HG03565 (cell line): ENCODE data around the gene KRT14.

Experiments
- ATAC-seq: cut with Tn5 transposase; IDR thresholded peaks from one replicate; pipeline ENCODE4 v1.9.1; 2021; ENCODE audit warnings: mild to moderate bottlenecking, moderate library complexity; ENCODE audit not compliant: unreplicated experiment

KRT14 gene

DNA sequence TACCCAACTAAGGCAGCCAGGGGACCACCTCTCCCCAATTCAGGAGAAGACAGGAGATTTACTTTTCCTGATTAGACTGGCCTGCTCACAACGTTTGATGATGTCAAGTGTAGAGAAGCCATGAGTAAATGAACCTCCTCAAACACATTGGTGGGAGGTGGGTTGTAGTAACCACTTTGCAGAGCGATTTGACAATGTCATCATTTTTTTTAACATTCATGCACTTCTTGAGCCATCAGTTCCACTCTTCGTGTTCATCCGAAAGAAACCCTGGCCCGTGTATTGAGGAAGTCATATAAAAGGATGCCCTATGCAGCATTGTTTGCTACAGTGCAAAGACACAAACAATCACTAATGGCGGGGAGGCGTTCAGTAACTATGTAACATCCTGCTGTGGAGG is 53.1 kb downstream of the KRT14 start:
- ATAC-seq: no peak

DNA sequence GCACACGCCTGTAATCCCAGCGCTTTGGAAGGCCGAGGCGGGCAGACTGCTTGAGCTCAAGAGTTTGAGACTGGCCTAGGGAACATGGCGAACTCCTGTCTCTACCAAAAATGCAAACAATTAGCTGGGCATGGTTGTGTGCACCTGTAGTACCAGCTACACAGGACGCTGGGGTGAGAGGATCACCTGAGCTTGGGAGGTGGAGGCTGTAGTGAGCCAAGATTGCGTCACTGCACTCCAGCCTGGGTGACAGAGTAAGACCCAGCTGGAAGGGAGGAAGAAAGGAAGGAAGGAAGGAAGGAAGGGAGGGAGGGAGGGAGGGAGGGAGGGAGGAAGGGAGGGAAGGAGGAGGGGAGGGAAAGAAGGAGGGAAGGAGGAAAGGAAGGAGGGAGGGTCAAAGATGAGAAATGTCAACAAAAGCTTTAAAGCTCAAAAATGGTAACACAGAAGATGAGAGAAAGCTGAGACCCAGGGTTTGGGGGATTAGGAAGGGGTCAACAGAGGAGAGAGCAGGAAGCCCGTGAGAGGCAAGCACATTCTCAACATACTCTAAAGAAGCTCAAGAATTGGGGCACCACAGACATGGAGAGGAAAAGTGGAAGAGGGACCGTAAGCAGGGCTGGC is 53.6 kb downstream of the KRT14 start:
- no peak for ATAC-seq
